Astrocyte (in vitro differentiated cells and primary cell): Measurements from ENCODE around the gene BCL7A.

Experiments used
- CTCF ChIP-seq: IDR thresholded peaks from 2 replicates; pipeline ENCODE4 v1.5.1; 2011; ENCODE audit warnings: low read depth, mild to moderate bottlenecking, inconsistent platforms, low read length, moderate library complexity; ENCODE audit not compliant: insufficient read depth
- EZH2 ChIP-seq: IDR thresholded peaks from 2 replicates; pipeline ENCODE4 v1.6.1; 2012; ENCODE audit warnings: mild to moderate bottlenecking, low read length, inconsistent platforms; ENCODE audit not compliant: insufficient read depth

- TF ChIP-seq EZH2 (no peak), CTCF (no peak)
Observed at GRCh38 chr12:122072031-122072970, 50.6 kb downstream of the BCL7A start.
